Ascending aorta (tissue), 2 donors: ENCODE measurements around the gene ZCCHC14. TPM values are rescaled to one million over a fixed set of nuclear protein-coding genes. Genes with fewer than 3 reads are reported as not detected.
A peak's percentile ranks its signal among the peaks of the same experiment; 100 is the strongest.

Experiments used
- DNase-seq, 2 donors: peaks; one replicate each; pipeline ENCODE4 v3.0.0-alpha.2; 2019; ENCODE audit warnings: low spot score in 2 of 2
- H3K27ac ChIP-seq, 2 donors: fragments of 200-600 bp; sonication (generic); one replicate each; pipeline ENCODE4 v1.5.1; 2016 to 2017; ENCODE audit warnings: mild to moderate bottlenecking in 1 of 2
- H3K27me3 ChIP-seq: fragments of 200-600 bp; sonication (generic); one replicate; pipeline ENCODE4 v1.5.1; 2017
- H3K36me3 ChIP-seq, 2 donors: fragments of 200-600 bp; sonication (generic); one replicate each; pipeline ENCODE4 v1.5.1; 2016
- H3K4me1 ChIP-seq, 2 donors: fragments of 200-600 bp; sonication (generic); one replicate each; pipeline ENCODE4 v1.5.1; 2016 to 2017; ENCODE audit warnings: mild to moderate bottlenecking in 1 of 2
- H3K4me3 ChIP-seq, 2 donors: fragments of 200-600 bp; sonication (generic); one replicate each; pipeline ENCODE4 v1.5.1; 2016 to 2017; ENCODE audit warnings: mild to moderate bottlenecking in 1 of 2
- H3K9me3 ChIP-seq, 2 donors: fragments of 200-600 bp; sonication (generic); one replicate each; pipeline ENCODE4 v1.5.1; 2016
- intact Hi-C: fragments of 100-400 bp; cut with DNase I; formaldehyde crosslinking; loops from one replicate; pipeline ENCODE4 v1.15.1; 2023
- total RNA-seq: library from RNA; depleted of rRNA; stranded (reverse); fragments of >200 nt; gene quantifications from one replicate; pipeline ENCODE4 v1.1.0, GENCODE V29; 2016
- TF ChIP-seq, protein P1 (sequence below), 3 experiments: fragments of 200-600 bp in 2 of 3; fragments of 450-650 bp in 1 of 3; sonication (generic) in 2 of 3; IDR thresholded peaks; one replicate each; pipeline ENCODE4 v1.5.1; 2016 to 2019; ENCODE audit warnings: antibody characterized with exemption in 3 of 3, mild to moderate bottlenecking in 1 of 3, moderate library complexity in 1 of 3

ZCCHC14 gene
- total RNA-seq, 1 donor from 2014 or later = 131 TPM

DNA sequence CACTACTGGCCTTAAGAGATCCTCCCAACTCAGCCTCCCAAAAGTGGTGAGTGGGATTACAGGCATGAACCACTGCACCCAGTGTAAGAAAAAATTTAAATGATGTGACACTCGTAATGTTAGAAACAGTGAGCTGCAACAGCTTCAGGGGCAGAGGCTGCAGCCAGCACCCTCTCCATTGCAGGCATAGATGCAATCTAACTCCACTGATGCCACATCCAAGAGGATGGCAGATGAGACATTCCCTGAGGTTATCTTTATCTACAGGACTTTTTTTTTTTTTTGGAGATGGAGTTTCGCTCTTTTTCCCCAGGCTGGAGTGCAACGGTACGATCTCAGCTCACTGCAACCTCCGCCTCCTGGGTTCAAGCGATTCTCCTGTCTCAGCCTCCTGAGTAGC lies 19.9 kb downstream of the ZCCHC14 start:
- TF ChIP-seq, protein P1, sequence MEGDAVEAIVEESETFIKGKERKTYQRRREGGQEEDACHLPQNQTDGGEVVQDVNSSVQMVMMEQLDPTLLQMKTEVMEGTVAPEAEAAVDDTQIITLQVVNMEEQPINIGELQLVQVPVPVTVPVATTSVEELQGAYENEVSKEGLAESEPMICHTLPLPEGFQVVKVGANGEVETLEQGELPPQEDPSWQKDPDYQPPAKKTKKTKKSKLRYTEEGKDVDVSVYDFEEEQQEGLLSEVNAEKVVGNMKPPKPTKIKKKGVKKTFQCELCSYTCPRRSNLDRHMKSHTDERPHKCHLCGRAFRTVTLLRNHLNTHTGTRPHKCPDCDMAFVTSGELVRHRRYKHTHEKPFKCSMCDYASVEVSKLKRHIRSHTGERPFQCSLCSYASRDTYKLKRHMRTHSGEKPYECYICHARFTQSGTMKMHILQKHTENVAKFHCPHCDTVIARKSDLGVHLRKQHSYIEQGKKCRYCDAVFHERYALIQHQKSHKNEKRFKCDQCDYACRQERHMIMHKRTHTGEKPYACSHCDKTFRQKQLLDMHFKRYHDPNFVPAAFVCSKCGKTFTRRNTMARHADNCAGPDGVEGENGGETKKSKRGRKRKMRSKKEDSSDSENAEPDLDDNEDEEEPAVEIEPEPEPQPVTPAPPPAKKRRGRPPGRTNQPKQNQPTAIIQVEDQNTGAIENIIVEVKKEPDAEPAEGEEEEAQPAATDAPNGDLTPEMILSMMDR (IDR thresholded peaks at IDR 0.05) = no peak
- H3K27me3 ChIP-seq = no peaks in the 10 kb centered on the region
- H3K9me3 ChIP-seq = no peaks in the 10 kb centered on the region
- intact Hi-C loops = no loop called here
- H3K36me3 ChIP-seq = no peaks in the 10 kb centered on the region
- DNase-seq = no peak
- no peak overlapping the region for H3K27ac ChIP-seq
- peaks cover 16 to 17% of the 10 kb centered on the region in 2 donors for H3K4me1 ChIP-seq
- H3K4me3 ChIP-seq = no peak overlapping the region

DNA sequence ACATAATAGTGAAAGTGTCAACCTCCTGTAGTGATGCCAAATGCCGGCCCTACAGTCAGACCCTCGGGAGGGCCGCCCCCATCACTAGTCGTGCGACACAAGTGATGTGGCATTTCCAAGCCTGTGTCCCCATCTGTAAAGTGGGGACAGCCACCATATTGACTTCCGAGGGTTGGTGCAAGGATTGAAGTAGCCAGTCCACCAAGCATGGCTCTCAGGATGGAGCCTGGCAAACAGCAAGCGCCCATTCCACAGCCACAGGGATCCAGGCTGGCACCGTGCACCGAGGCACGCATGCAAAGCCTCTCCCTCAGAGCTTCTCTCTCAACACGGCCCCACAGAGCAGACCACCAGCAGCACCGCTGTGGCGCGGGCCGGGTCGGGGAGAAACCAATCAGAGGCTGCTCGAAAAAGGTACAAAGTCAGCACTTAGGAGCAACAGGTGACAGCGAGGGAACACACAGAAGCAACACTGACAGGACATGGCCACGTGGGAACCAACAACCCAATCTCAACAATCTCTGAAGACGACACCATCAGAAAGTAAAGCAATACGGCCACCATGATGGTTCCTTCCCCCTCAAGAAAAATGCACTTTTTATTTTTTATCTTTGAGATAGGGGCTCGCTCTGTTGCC lies 20.6 kb downstream of the ZCCHC14 start:
- TF ChIP-seq, protein P1 (IDR thresholded peaks at IDR 0.05) = no peak
- H3K4me3 ChIP-seq = no peak overlapping the region
- H3K27me3 ChIP-seq = no peaks in the 10 kb centered on the region
- no peak overlapping the region for H3K27ac ChIP-seq
- DNase-seq = no peak
- H3K9me3 ChIP-seq = no peaks in the 10 kb centered on the region
- peaks cover 12 to 17% of the 10 kb centered on the region in 2 donors for H3K4me1 ChIP-seq
- intact Hi-C loops = no loop called here
- no peaks in the 10 kb centered on the region for H3K36me3 ChIP-seq

DNA sequence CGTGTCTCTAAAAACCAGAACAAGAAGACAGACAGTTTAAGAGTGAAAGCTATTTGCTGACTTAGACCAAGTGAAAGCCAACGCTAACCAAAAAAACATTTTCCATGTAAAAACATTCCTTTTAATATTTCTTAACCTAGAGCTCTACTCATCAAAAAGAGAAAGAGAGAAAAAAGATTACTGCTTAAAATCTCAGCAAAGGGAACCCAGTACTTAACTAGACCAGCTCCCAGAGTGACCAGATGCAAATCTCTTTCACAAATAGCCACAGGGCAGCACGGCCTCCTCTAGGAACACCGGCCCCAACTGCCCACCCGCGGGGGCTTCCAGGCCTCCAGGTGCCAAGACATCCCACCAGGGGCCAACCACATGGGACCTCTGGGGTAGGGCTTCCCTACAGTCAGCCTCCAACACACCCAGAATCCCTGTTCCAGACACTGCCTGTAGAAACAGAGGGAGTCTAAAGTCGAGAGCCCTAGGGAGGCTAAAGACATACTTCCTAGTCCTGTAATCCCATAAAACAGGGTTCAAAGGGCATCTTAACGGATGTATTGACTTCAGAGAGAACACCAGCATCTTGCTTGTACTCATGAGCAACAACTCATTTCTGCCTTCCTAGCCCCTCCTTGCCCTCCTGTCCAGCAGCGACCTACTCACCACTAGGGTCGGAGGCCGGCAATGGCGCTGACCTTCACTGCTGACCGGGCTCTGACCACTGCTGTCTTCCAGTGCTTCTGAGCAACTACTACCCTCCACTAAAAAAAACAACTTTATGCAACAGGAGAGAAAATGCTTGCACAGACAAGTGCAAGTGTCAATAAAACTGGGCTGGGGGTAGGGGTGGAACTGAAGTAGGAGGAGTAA lies 21.3 kb downstream of the ZCCHC14 start:
- H3K27me3 ChIP-seq = no peaks in the 10 kb centered on the region
- DNase-seq = no peak
- H3K27ac ChIP-seq = peak overlapping the region in 1 of 2 donors; percentile 65
- H3K4me1 ChIP-seq = peaks cover 12 to 18% of the 10 kb centered on the region in 2 donors
- TF ChIP-seq, protein P1 (IDR thresholded peaks at IDR 0.05) = no peak
- H3K9me3 ChIP-seq = no peaks in the 10 kb centered on the region
- no peaks in the 10 kb centered on the region for H3K36me3 ChIP-seq
- H3K4me3 ChIP-seq = no peak overlapping the region
- intact Hi-C loops = no loop called here

DNA sequence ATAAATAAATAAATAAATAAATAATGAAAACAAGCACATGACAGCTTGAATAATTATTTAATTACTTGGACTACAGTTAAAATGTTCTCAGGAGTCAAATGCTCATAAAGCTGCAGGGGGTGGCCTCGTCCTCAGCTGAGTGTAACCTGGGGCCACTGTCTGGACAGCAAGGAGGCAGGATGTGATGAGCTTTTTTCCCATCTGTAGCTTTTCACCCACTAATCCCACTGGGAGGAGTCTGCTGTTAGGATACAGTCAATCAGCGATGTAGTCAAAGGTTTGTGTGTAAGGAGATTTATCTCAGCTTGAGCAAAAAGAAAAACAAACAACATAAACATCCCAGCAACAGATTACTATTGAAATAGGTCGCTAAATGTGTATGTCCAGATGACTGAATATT lies 22.5 kb downstream of the ZCCHC14 start:
- intact Hi-C loops = loop anchor here (1.0 kb wide), 1 partner anchor 18 kb away; no protein-coding TSS in a partner anchor
- H3K4me1 ChIP-seq = peaks cover 24 to 29% of the 10 kb centered on the region in 2 donors
- no peaks in the 10 kb centered on the region for H3K36me3 ChIP-seq
- H3K9me3 ChIP-seq = no peaks in the 10 kb centered on the region
- TF ChIP-seq, protein P1 (IDR thresholded peaks at IDR 0.05) = no peak
- DNase-seq = no peak
- no peaks in the 10 kb centered on the region for H3K27me3 ChIP-seq
- H3K4me3 ChIP-seq = no peak overlapping the region
- H3K27ac ChIP-seq = no peak overlapping the region

DNA sequence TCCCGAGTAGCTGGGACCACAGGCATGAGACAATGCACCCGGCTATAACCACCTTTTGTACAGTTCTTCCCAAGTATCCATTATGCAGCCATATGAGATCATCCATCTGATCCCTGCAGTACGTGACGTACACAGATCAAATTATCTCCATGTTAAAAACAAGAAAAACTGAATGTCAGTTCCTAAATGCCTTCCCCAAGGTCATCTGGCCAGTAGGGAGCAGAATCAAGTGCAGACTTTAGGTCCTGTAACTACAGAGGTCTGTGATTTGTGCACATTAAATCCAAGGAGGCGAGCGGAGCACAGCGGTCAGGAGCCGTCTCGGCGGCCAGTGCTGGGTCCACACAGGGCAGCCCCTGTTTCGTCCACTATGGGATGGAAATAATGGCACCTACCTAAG lies 23.7 kb downstream of the ZCCHC14 start:
- intact Hi-C loops = no loop called here
- Histone ChIP-seq H3K4me3 (no peak overlapping the region), H3K27me3 (no peaks in the 10 kb centered on the region), H3K9me3 (no peaks in the 10 kb centered on the region), H3K36me3 (no peaks in the 10 kb centered on the region), H3K4me1 (peaks cover 29 to 32% of the 10 kb centered on the region in 2 donors), H3K27ac (no peak overlapping the region)
- TF ChIP-seq, protein P1 (IDR thresholded peaks at IDR 0.05) = no peak
- DNase-seq = no peak
